Cortex of kidney (tissue), 1 donor: Measurements from ENCODE around the gene APC2.
"Not testable (repeated sequence)": the region's sequence is repeated elsewhere in the genome, so short reads cannot be mapped to it uniquely, and the experiment has no call there.

Experiments used
- DNase-seq: peaks from one replicate; lab custom pipeline; 2025; lab: John Stamatoyannopoulos, UW

The APC2 gene

DNA sequence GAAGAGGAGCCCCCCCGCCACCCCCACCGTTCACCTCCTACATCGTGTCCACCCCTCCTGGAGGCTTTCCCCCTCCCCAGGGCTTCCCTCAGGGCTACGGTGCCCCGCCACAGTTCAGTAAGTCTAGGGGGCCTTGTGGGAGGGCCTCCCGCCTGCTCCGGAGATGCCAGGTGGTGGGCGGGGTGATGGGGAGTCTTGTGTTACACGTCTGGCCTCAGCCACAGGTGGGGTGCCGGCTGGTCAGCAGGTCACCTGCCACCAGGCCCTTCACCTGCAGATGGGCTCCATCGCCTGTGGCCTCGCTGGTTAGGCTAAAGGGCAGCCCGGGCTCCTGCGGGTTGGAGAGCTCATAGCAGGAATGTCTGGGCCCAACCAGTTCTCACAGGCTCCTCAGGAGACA, 19.7 kb upstream of the APC2 start:
- no peak for DNase-seq

GRCh38 chr19:1431759-1432506, 18.0 kb upstream of the APC2 start:
- no peak for DNase-seq

DNA sequence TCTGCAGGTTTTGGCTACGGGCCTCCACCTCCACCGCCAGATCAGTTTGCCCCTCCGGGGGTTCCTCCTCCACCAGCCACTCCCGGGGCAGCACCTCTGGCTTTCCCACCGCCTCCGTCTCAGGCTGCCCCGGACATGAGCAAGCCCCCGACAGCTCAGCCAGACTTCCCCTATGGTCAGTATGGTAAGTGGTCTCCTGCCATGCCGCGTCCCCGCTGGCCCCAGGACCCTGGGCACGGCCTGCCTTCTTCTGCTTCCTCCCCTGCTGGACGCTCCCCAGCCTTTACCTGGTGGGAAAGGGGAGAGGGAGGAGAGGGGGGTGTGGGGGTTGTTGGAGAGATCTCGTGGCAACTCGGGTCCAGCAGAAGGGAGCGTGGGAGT, 17.4 kb upstream of the APC2 start:
- no peak for DNase-seq

GRCh38 chr19:1433119-1434039, 16.5 kb upstream of the APC2 start:
- DNase-seq, result no peak

- DNase-seq, result no peak
These were observed 15.9 kb upstream of the APC2 start for GRCh38 chr19:1434040-1434366.

DNA sequence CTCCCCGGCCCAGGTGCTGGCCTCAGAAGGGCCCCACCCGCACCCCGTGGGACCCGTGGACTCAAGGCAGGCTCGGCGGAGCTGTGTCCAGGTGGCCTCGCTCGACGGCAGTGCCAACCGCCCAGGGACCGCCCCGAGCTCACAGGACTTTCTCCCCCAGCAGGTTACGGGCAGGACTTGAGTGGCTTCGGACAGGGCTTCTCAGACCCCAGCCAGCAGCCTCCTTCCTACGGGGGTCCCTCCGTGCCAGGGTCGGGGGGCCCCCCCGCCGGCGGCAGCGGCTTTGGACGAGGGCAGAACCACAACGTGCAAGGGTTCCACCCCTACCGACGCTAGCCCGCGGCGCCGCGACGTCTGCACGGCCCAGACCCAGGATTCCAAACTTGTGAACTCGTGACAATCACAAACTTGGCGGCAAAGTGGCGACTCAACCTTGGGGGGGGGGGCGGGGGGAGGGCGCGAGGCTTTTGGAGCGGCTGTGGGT, 15.3 kb upstream of the APC2 start:
- DNase-seq, result no peak

DNA sequence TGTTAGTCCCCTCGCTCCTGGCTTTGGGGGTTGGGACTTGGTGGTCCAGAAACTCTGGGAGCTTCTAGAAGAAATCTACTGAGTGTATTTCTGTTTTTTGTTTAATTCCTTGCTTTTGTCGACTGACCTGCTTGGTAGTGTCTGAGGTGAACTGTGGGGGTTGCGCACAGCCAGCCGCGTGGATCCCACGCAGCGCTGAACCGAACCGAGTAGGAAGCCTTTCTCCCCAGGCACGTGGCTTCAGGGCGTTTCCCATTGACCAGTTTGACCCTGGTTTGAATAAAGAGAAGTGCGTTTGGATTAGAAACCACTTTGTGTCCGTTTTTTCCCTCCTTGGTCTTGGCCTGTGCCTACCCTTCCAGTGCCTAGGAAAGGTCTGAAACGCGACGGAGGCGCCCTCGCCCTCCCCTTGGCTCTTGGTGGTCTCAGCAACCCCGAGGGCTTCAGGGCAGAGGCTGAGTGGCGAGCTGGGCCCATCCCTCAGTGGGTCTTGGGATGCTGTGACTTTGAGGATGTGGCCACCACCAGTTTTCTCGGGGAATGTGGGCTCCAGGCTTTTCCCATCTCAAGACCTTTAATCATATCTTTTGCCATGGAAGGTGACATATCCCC, 14.4 kb upstream of the APC2 start:
- DNase-seq, result no peak

GRCh38 chr19:1437609-1438008, 12.3 kb upstream of the APC2 start:
- DNase-seq, result no peak

DNA sequence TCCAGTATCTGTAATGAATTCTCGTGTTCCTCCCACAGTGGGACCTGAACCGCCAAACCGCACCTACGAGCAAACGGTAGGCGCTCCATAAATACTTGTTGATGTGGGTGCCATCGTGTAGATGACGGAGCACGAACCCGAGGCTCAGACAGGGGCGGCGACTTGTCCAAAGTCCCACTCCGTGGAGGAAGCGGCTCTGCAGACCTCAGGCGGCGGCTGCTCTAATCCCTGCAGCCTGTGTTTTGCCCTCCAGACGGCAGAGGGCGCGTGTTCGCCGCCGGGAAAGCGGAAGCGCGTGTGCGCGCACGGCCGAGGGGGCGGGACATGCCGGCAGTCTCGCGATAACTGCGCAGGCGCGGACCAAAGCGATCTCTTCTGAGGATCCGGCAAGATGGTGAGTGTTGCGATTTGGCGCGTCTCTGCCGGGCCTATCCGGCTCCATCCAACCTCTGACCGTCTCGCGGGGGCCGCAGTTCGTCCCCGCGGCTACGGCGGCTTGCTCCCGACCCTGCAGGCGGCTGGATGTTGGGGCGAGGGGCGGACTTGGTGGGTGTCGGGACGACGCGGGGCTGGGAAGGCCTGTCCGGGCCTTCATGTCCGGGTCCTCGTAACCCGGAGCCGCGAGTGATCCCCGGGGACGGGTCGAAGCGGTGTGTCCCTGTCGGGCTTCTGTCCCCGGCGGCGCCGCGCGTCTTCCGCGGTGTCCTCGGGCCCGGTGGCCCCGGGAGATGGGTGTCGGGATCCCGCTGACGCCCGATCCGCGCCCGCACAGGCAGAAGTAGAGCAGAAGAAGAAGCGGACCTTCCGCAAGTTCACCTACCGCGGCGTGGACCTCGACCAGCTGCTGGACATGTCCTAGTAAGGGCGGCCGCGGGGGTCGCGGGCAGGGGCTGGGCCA, 11.6 kb upstream of the APC2 start, which contains the start of gene RPS15:
RPS15 (plus strand) TSS at position 362 of the 898 bp plus-strand sequence; CDS start at position 392, 30 bp downstream.
- no peak for DNase-seq

DNA sequence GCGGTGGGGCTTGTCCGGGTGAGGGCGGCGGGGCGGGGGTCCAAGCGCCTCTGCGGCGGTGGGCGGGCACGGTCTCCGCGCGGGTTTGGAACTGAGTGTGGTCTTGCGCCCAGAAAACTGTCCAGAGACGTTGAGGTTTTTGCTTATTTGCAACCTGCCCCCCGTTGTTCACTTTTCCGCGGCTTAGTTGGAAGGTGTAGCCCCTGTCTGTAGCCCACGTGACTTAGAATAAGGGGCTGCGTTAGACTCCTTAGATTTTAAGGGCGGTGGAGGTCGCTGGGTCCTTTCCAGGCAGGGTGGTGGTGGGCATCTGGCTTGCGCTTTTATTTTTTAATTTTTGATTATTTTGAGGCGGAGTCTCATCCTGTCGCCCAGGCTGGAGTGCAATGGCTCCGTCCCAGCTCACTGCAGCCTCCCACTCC, 11.0 kb upstream of the APC2 start:
- DNase-seq, result no peak

DNA sequence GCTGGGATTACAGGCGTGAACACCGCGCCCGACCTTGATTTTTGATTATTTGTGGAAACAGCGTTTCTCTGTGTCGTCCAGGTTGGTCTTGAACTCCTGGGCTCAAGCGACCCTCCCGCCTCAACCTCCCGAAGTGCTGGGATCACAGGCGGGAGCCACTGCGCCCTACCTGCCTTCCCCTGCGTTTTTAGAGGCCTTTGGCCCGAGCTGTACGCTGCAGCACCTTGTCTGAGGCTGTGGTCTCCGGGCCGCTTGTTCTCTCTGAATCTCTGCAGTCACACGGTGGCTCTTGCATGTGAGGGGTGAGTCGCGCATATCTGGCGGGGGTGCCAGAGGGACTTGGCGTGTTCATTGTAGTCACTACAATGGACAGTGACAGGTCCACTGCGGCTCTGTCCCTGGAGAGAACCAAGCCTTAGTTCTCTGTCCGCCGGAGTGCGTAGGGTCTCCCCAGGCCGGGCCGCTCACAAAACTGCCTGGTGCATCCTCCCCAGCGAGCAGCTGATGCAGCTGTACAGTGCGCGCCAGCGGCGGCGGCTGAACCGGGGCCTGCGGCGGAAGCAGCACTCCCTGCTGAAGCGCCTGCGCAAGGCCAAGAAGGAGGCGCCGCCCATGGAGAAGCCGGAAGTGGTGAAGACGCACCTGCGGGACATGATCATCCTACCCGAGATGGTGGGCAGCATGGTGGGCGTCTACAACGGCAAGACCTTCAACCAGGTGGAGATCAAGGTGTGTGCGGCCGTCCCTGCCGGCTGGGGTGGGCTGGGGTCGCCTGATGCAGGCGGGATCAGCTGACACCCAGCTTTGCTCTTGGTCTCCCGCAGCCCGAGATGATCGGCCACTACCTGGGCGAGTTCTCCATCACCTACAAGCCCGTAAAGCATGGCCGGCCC, 10.2 kb upstream of the APC2 start:
- not testable (repeated sequence) for DNase-seq

- no peak for DNase-seq
These were observed 9.5 kb upstream of the APC2 start for GRCh38 chr19:1440418-1440801.

DNA sequence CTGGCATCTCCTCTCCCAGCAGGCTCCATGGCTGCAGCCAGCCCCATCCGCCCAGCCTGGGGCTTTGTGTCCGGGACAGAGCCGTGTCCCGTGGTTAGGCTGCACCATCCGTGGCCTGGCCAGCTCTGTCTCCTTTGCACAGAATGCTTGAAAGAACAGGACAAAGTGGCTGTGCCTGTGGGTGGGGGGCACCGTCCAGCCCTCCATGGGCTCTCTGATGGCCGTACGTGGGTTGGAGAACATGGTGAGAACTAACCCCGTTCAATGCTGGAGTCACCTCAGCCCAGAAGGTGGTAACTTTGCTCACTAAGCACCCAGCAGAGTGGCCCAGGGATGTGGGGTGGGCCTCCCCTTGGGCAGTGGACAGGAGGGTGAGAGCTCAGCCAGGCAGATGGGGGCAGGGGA, 8.9 kb upstream of the APC2 start:
- DNase-seq, result no peak

DNA sequence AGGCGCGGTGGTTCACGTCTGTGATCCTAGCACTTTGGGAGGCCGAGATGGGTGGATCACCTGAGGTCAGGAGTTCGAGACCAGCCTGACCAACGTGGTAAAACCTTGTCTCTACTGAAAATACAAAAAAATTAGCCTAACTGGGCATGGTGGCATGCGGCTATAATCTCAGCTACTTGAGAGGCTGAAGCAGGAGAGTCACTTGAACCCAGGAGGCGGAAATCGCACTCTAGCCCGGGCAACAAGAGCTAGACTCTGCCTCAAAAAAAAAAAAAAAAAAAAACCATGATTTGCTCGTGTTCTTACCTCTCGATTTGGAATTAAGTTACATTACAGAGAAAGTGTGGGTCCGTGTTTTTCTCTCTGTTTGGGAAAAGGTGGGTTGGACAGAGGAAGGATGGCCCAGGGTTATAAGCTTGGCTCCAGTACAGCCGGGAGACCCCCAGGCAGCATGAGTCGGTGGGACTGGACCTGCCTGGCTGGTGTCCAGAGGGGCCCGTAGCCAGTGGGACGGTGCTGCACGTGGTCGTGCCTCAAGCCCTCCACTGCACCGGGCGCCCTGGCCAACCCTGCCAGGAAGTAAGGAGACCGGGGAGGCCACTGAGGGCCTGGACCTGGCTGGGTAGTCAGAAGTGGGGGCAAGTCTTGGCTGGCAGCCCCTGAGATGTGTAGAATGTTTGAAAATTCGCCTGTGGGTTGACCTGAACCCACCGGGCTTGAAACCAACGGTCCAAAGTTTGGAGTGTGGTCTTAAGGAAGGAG, 8.1 kb upstream of the APC2 start:
- no peak for DNase-seq

- DNase-seq, result no peak
These were observed 4.6 kb upstream of the APC2 start for GRCh38 chr19:1445185-1445931.

DNA sequence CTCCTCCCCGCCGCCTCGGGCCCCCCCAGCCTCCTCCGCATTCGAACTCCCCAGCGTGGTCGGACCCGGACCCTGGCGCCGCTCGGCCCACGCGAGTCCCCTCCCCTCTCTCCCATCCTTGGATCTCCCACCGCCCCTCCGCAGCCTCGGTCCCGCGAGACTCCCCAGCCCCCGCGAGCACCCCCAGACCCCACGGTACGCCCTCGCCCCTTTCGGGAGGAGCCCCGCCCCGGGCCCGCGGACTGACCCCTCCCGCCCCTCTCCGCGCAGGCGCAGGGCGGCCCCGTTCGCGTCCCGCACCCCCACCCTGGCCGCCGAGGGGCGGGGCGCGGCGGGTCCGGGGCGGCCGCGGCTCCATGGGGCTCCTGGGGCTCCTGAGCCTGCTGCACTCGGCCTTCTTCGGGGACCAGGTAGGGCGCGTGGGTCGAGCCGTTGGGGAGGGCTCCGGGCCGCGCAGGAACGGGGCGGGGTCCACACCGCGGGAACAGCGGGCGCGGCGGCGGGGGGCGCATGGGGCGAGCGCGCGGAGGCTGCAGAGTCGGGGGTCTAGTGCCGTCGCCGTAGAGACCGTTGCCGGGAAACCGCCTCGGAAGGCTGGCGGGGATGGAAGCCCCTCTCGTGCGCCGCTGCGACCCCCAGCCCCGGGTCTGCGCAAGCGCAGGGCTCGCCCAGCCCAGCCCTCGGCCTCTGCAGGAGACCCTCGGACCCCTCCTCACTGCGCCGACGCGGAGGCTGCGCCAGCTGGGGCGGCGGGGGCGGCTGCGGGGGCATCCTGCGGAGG, 3.8 kb upstream of the APC2 start:
- DNase-seq, result no peak

DNA sequence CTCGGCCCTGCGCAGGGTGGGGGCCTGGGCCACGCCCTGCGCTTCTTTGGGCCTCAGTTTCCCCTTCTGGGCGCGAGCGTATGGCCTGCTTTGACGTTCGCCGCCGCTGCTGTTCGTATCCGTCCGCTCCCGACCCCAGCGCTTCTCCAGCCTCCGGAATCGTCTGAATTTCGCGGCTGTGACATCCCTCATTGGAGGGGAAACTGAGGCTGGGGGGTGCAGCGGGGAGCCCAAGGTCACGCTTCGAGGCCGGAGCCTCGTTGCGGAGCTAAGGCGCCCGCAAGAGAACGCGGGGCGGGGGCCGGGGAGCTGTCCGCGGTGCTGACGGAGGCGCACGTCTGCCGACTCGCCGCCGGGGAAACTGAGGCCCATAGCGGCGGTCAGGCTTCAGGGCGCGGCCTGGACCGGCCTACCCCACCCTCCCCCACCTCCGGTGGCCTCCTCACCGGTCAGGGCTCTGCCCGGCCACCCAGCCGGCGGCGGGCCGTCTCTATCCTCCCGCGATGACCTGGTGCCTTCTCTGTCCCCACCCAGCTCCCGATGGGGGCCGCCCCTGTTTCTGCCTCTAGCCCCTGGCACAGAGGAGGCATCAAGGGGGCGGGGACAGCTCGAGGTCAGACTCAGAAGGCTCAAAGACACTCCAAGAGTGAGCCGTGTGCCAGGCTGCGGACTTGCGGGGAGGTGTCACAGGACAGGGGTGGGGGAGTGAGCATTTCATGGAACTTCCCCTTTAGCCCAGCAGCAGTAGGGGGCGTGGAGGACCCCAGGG, 3.0 kb upstream of the APC2 start:
- DNase-seq, result no peak

- DNase-seq, result no peak
These were observed 2.4 kb upstream of the APC2 start for GRCh38 chr19:1447504-1447903.
